MM.1S (cell line): ENCODE data around the gene CERS2.

ENCODE experiments used
- DNase-seq: peaks from one replicate; pipeline ENCODE4 v3.0.0-alpha.2; 2015
- H2AFZ ChIP-seq: fragments of 300-600 bp; sonication (generic); 2 replicates; pipeline ENCODE4 v1.6.0; 2016; ENCODE audit warnings: antibody characterized with exemption, low read length
- H3F3A ChIP-seq: fragments of 300-600 bp; sonication (generic); 2 replicates; pipeline ENCODE4 v1.6.1; 2016; ENCODE audit warnings: mild to moderate bottlenecking, antibody characterized with exemption, low read length, moderate library complexity, mixed read lengths; ENCODE audit not compliant: insufficient read depth
- H3K27ac ChIP-seq: fragments of 300-600 bp; sonication (generic); 2 replicates; pipeline ENCODE4 v1.5.1; 2016; ENCODE audit warnings: mild to moderate bottlenecking, low read length
- H3K27me3 ChIP-seq: fragments of 300-600 bp; sonication (generic); replicated peaks from 2 replicates; pipeline ENCODE4 v1.6.0; 2016; ENCODE audit warnings: low read length; ENCODE audit not compliant: insufficient read depth
- H3K36me3 ChIP-seq: fragments of 300-600 bp; sonication (generic); replicated peaks from 2 replicates; pipeline ENCODE4 v1.6.1; 2016; ENCODE audit warnings: mild to moderate bottlenecking, low read length, mixed read lengths; ENCODE audit not compliant: insufficient read depth
- H3K4me1 ChIP-seq: fragments of 300-600 bp; sonication (generic); 2 replicates; pipeline ENCODE4 v1.6.1; 2016; ENCODE audit warnings: low read length, mixed read lengths
- H3K4me2 ChIP-seq: fragments of 300-600 bp; sonication (generic); 2 replicates; pipeline ENCODE4 v1.6.0; 2016; ENCODE audit warnings: low read depth, low read length
- H3K4me3 ChIP-seq: fragments of 300-600 bp; sonication (generic); 2 replicates; pipeline ENCODE4 v1.5.1; 2016; ENCODE audit warnings: low read length, mixed read lengths
- H3K79me2 ChIP-seq: fragments of 300-600 bp; sonication (generic); 2 replicates; pipeline ENCODE4 v1.6.1; 2016; ENCODE audit warnings: mixed run types, low read length, mixed read lengths
- H3K9ac ChIP-seq: fragments of 300-600 bp; sonication (generic); 2 replicates; pipeline ENCODE4 v1.6.1; 2016; ENCODE audit warnings: low read length, mixed read lengths
- H3K9me2 ChIP-seq: fragments of 300-600 bp; sonication (generic); replicated peaks from 2 replicates; pipeline ENCODE4 v1.6.1; 2016; ENCODE audit warnings: mild to moderate bottlenecking, low read length, mixed read lengths; ENCODE audit not compliant: insufficient read depth
- H3K9me3 ChIP-seq: fragments of 300-600 bp; sonication (generic); replicated peaks from 2 replicates; pipeline ENCODE4 v1.6.1; 2016; ENCODE audit warnings: mild to moderate bottlenecking, low read length, mixed read lengths; ENCODE audit not compliant: insufficient read depth
- H4K20me1 ChIP-seq: fragments of 300-600 bp; sonication (generic); 2 replicates; pipeline ENCODE4 v1.6.1; 2016; ENCODE audit warnings: mild to moderate bottlenecking, low read length, moderate library complexity, mixed read lengths; ENCODE audit not compliant: insufficient read depth
- CTCF ChIP-seq: fragments of 300-600 bp; sonication (generic); IDR thresholded peaks from 2 replicates; pipeline ENCODE4 v1.5.1; 2016; ENCODE audit warnings: antibody characterized with exemption, low read length, mixed read lengths
- EZH2 ChIP-seq: fragments of 300-600 bp; sonication (generic); optimal IDR thresholded peaks from 2 replicates; pipeline ENCODE3; 2017; ENCODE audit warnings: low read depth, mild to moderate bottlenecking, antibody characterized with exemption, low read length, mixed read lengths
- EZH2phosphoT487 ChIP-seq: fragments of 300-600 bp; sonication (generic); IDR thresholded peaks from 2 replicates; pipeline ENCODE4 v1.6.1; 2018; ENCODE audit warnings: antibody characterized with exemption, low read length

CERS2 gene

GRCh38 chr1:150957666-150958065, 17.0 kb downstream of the CERS2 start:
- Histone ChIP-seq H3K27me3 (no peaks in the 10 kb centered on the region), H3K9ac (no peak overlapping the region), H3K79me2 (no peaks in the 10 kb centered on the region), H3K27ac (no peak overlapping the region), H4K20me1 (no peaks in the 10 kb centered on the region), H3K4me2 (no peak overlapping the region), H3K9me2 (no peaks in the 10 kb centered on the region), H3K9me3 (no peaks in the 10 kb centered on the region), H2AFZ (no peak overlapping the region), H3K4me1 (no peaks in the 10 kb centered on the region), H3F3A (no peaks in the 10 kb centered on the region), H3K4me3 (no peak overlapping the region), H3K36me3 (peaks cover 13% of the 10 kb centered on the region)
- DNase-seq, result no peak
- no peak for TF ChIP-seq CTCF

GRCh38 chr1:150955280-150955679, 19.4 kb downstream of the CERS2 start:
- Histone ChIP-seq H2AFZ (no peak overlapping the region), H3K4me2 (no peak overlapping the region), H3K4me3 (no peak overlapping the region), H3K36me3 (peaks cover 14% of the 10 kb centered on the region), H3K9me2 (no peaks in the 10 kb centered on the region), H3K79me2 (no peaks in the 10 kb centered on the region), H3F3A (no peaks in the 10 kb centered on the region), H4K20me1 (no peaks in the 10 kb centered on the region), H3K9me3 (no peaks in the 10 kb centered on the region), H3K27me3 (no peaks in the 10 kb centered on the region), H3K27ac (no peak overlapping the region), H3K9ac (no peak overlapping the region), H3K4me1 (no peaks in the 10 kb centered on the region)
- TF ChIP-seq EZH2phosphoT487 (no peak), CTCF (no peak), EZH2 (no peak)
- no peak for DNase-seq

GRCh38 chr1:150954708-150955107, 19.9 kb downstream of the CERS2 start:
- Histone ChIP-seq H3K27ac (no peak overlapping the region), H3K9me2 (no peaks in the 10 kb centered on the region), H4K20me1 (no peaks in the 10 kb centered on the region), H3K36me3 (peaks cover 14% of the 10 kb centered on the region), H3K79me2 (no peaks in the 10 kb centered on the region), H3K4me1 (no peaks in the 10 kb centered on the region), H3K9ac (no peak overlapping the region), H3K4me3 (no peak overlapping the region), H3F3A (no peaks in the 10 kb centered on the region), H3K4me2 (no peak overlapping the region), H3K9me3 (no peaks in the 10 kb centered on the region), H2AFZ (no peak overlapping the region), H3K27me3 (no peaks in the 10 kb centered on the region)
- DNase-seq, result no peak
- TF ChIP-seq EZH2, result no peak
- no peak for TF ChIP-seq EZH2phosphoT487
- TF ChIP-seq CTCF, result no peak

- Histone ChIP-seq H3K36me3 (0 out of 2 replicates have a peak, but pooled peaks cover 10% of the 10 kb centered on the region), H3K4me1 (no peaks in the 10 kb centered on the region), H3K27ac (no peak overlapping the region), H3F3A (no peaks in the 10 kb centered on the region), H3K9me2 (no peaks in the 10 kb centered on the region), H3K9me3 (no peaks in the 10 kb centered on the region), H3K79me2 (no peaks in the 10 kb centered on the region), H3K27me3 (no peaks in the 10 kb centered on the region), H3K4me2 (no peak overlapping the region), H2AFZ (no peak overlapping the region), H4K20me1 (no peaks in the 10 kb centered on the region), H3K4me3 (no peak overlapping the region), H3K9ac (no peak overlapping the region)
- no peak for TF ChIP-seq CTCF
- no peak for TF ChIP-seq EZH2
- TF ChIP-seq EZH2phosphoT487, result no peak
- no peak for DNase-seq
These were observed 29.8 kb downstream of the CERS2 start for GRCh38 chr1:150944856-150945255.
